SK-N-SH (cell line): Measurements from ENCODE around the gene CCDC112. TPM values are rescaled to one million over a fixed set of nuclear protein-coding genes. Genes with fewer than 3 reads are reported as not detected.

ENCODE experiments used
- CTCF ChIA-PET: fragments of 300-600, 350-600 bp; formaldehyde crosslinking; extraction: SDS; loops from one replicate; lab custom pipeline; 2021; lab: Yijun Ruan, JAX
- POLR2A ChIA-PET: fragments of 350-600 bp; sonication (Branson Sonifier 250); formaldehyde crosslinking; extraction: SDS; loops from one replicate; lab custom pipeline; 2020; ENCODE audit warnings: antibody characterized with exemption, inconsistent platforms; lab: Yijun Ruan, JAX
- DNase-seq: peaks from one replicate; pipeline ENCODE4 v3.0.0; 2012
- H2AFZ ChIP-seq: fragments of 200-600 bp; sonication (generic); 2 replicates; pipeline ENCODE4 v1.8.1; 2016; ENCODE audit warnings: antibody characterized with exemption, mild to moderate bottlenecking, low read depth
- H3F3A ChIP-seq: fragments of 200-600 bp; sonication (generic); replicated peaks from 2 replicates; pipeline ENCODE3; 2016; ENCODE audit warnings: antibody characterized with exemption, mild to moderate bottlenecking; ENCODE audit not compliant: insufficient read depth
- H3K27ac ChIP-seq, 2 experiments: fragments of 200-500 bp in 1 of 2; fragments of 200-600 bp in 1 of 2; sonication (Bioruptor generic) in 1 of 2; sonication (generic), shearing (Covaris generic) in 1 of 2; 2 replicates each; pipeline versions ENCODE4 v1.5.1 to v1.6.1; 2014 to 2016; ENCODE audit warnings: low read depth in 2 of 2, inconsistent platforms in 1 of 2, low read length in 1 of 2, mild to moderate bottlenecking in 1 of 2, mixed read lengths in 1 of 2
- H3K27me3 ChIP-seq: fragments of 200-600 bp; sonication (generic), shearing (Covaris generic); 2 replicates; pipeline ENCODE4 v1.6.1; 2016; ENCODE audit warnings: mixed run types; ENCODE audit not compliant: insufficient read depth
- H3K36me3 ChIP-seq, 2 experiments: fragments of 200-500 bp in 1 of 2; fragments of 200-600 bp in 1 of 2; sonication (Bioruptor generic) in 1 of 2; sonication (generic) in 1 of 2; replicated peaks in 1 of 2; 2 replicates each; pipeline versions ENCODE3 to v1.5.1; 2014 to 2016; ENCODE audit warnings: low read length in 1 of 2, mild to moderate bottlenecking in 1 of 2; ENCODE audit not compliant: insufficient read depth in 2 of 2, control insufficient read depth in 1 of 2
- H3K4me1 ChIP-seq, 2 experiments: fragments of 200-500 bp in 1 of 2; fragments of 200-600 bp in 1 of 2; sonication (Bioruptor generic) in 1 of 2; sonication (generic), shearing (Covaris generic) in 1 of 2; 2 replicates each; pipeline versions ENCODE4 v1.5.1 to v1.6.1; 2014 to 2016; ENCODE audit warnings: low read depth in 1 of 2, low read length in 1 of 2, mixed run types in 1 of 2; ENCODE audit not compliant: insufficient read depth in 2 of 2, control insufficient read depth in 1 of 2
- H3K4me2 ChIP-seq: fragments of 200-600 bp; sonication (generic), shearing (Covaris generic); 2 replicates; pipeline ENCODE4 v1.6.1; 2017; ENCODE audit warnings: mixed run types
- H3K4me3 ChIP-seq, 2 experiments: fragments of 200-500 bp in 1 of 2; fragments of 200-600 bp in 1 of 2; sonication (Bioruptor generic) in 1 of 2; sonication (generic), shearing (Covaris generic) in 1 of 2; 2 replicates each; pipeline versions ENCODE4 v1.5.1 to v1.8.1; 2014 to 2016; ENCODE audit warnings: low read depth in 2 of 2, inconsistent platforms in 1 of 2, low read length in 1 of 2, mild to moderate bottlenecking in 1 of 2, mixed read lengths in 1 of 2, moderate library complexity in 1 of 2
- H3K79me2 ChIP-seq: fragments of 200-600 bp; sonication (generic); 2 replicates; pipeline ENCODE4 v1.8.1; 2017; ENCODE audit warnings: mild to moderate bottlenecking; ENCODE audit not compliant: insufficient read depth
- H3K9ac ChIP-seq: fragments of 200-600 bp; sonication (generic); 2 replicates; pipeline ENCODE4 v1.6.1; 2017; ENCODE audit warnings: mixed run types
- H3K9me2 ChIP-seq: fragments of 200-600 bp; sonication (generic); 2 replicates; pipeline ENCODE4 v1.6.1; 2017; ENCODE audit warnings: mixed run types
- H3K9me3 ChIP-seq: fragments of 200-600 bp; sonication (generic); 2 replicates; pipeline ENCODE4 v1.6.1; 2017; ENCODE audit warnings: mixed run types, mild to moderate bottlenecking, moderate library complexity
- H4K20me1 ChIP-seq: fragments of 200-600 bp; sonication (generic); 2 replicates; pipeline ENCODE4 v1.6.1; 2017; ENCODE audit warnings: mild to moderate bottlenecking, mixed run types; ENCODE audit not compliant: insufficient read depth
- CHD2 ChIP-seq: fragments of 150-350 bp; IDR thresholded peaks from 2 replicates; pipeline ENCODE4 v1.6.1; 2018; ENCODE audit warnings: low read length; ENCODE audit not compliant: partially characterized antibody
- ELF1 ChIP-seq: IDR thresholded peaks from 2 replicates; pipeline ENCODE4 v1.4.0; 2012
- FOSL2 ChIP-seq: IDR thresholded peaks from 2 replicates; pipeline ENCODE4 v1.4.0; 2012; ENCODE audit warnings: low read depth, mild to moderate bottlenecking, moderate library complexity, borderline replicate concordance
- FOXJ3 ChIP-seq: sonication (generic); formaldehyde crosslinking; IDR thresholded peaks from 2 replicates; pipeline ENCODE4 v1.5.1; 2020; ENCODE audit warnings: mild to moderate bottlenecking, missing genetic modification reagents
- JUND ChIP-seq: IDR thresholded peaks from 2 replicates; pipeline ENCODE4 v1.4.0; 2012
- MEF2A ChIP-seq: IDR thresholded peaks from 2 replicates; pipeline ENCODE4 v1.4.0; 2012; ENCODE audit warnings: low read depth, borderline replicate concordance
- NRF1 ChIP-seq: IDR thresholded peaks from 2 replicates; pipeline ENCODE4 v1.6.1; 2012; ENCODE audit warnings: low read depth, mild to moderate bottlenecking, low read length
- POLR2AphosphoS5 ChIP-seq: IDR thresholded peaks from 2 replicates; pipeline ENCODE4 v1.6.1; 2012; ENCODE audit warnings: low read depth, low read length
- RAD21 ChIP-seq: IDR thresholded peaks from 2 replicates; pipeline ENCODE4 v1.6.1; 2012; ENCODE audit warnings: mild to moderate bottlenecking, low read length
- REST ChIP-seq: IDR thresholded peaks from 2 replicates; pipeline ENCODE4 v1.6.1; 2012; ENCODE audit warnings: mild to moderate bottlenecking, low read depth, low read length, moderate library complexity
- RFX5 ChIP-seq: IDR thresholded peaks from 2 replicates; pipeline ENCODE4 v1.6.1; 2012; ENCODE audit warnings: mild to moderate bottlenecking, improper control_type of control experiment, low read length
- RXRA ChIP-seq: IDR thresholded peaks from 2 replicates; pipeline ENCODE4 v1.4.0; 2012; ENCODE audit warnings: low read depth, mild to moderate bottlenecking, borderline replicate concordance
- SMC3 ChIP-seq: IDR thresholded peaks from 2 replicates; pipeline ENCODE4 v1.6.1; 2012; ENCODE audit warnings: low read depth, low read length, improper control_type of control experiment
- TCF12 ChIP-seq: IDR thresholded peaks from 2 replicates; pipeline ENCODE4 v1.4.0; 2012
- YY1 ChIP-seq: IDR thresholded peaks from 2 replicates; pipeline ENCODE4 v1.4.0; 2012; ENCODE audit warnings: low read depth, mild to moderate bottlenecking
- ZBTB33 ChIP-seq: IDR thresholded peaks from 2 replicates; pipeline ENCODE4 v1.4.0; 2012; ENCODE audit warnings: low read depth, borderline replicate concordance
- WGBS: methylation state at CpG from one replicate; pipeline ENCODE4 v1.1.6; 2017; ENCODE audit warnings: low lambda C conversion rate; 5-methylcytosine and 5-hydroxymethylcytosine counted together
- polyA plus RNA-seq, 3 experiments: library from polyadenylated mRNA; depleted of rRNA; stranded (reverse); fragments of >200 nt; gene quantifications; 2 replicates each; pipeline ENCODE4 v1.2.3, GENCODE V29; 2012
- TF ChIP-seq, protein P1 (sequence below): IDR thresholded peaks from 2 replicates; pipeline ENCODE4; 2012
- TF ChIP-seq, protein P2 (sequence below): IDR thresholded peaks from 2 replicates; pipeline ENCODE4 v1.4.0; 2012; ENCODE audit warnings: low read depth

CCDC112 gene
- polyA plus RNA-seq, 1 of the 3 experiments (the other 2 are of a cell fraction): 2.3 TPM

DNA sequence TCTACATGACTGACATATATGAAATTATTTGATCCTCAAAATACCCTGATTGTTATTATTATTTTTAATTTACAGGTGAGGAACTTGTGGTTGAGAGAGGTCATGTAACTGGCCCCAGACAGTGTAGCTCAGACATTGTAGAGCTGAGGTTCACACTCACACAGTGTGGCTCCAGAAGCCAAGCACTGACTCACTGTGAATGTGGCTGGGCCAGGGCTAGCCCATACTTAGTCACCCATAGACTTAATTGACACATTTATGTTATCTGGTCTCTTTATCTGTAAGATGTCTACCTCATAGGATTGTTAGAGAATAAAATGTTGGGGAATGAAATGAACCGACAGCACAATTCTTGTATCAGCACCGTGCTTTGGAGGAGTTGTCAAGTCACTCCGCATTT is 24.9 kb upstream of the CCDC112 start (continued):
- TF ChIP-seq, protein P1, sequence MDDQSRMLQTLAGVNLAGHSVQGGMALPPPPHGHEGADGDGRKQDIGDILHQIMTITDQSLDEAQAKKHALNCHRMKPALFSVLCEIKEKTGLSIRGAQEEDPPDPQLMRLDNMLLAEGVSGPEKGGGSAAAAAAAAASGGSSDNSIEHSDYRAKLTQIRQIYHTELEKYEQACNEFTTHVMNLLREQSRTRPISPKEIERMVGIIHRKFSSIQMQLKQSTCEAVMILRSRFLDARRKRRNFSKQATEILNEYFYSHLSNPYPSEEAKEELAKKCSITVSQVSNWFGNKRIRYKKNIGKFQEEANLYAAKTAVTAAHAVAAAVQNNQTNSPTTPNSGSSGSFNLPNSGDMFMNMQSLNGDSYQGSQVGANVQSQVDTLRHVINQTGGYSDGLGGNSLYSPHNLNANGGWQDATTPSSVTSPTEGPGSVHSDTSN: peak; percentile 11; the same call in 1 of the 2 replicates
- TF ChIP-seq CHD2 (no peak), TCF12 (0 out of 2 replicates have a peak, but pooled peaks have one; percentile 16), JUND (peak; percentile 30; the same call in 1 of the 2 replicates)

GRCh38 chr5:115320515-115320914 is 24.1 kb upstream of the CCDC112 start:
- no peaks in the 10 kb centered on the region; a peak in 2 of 4 replicates for H3K4me1 ChIP-seq
- H3F3A ChIP-seq: no peaks in the 10 kb centered on the region
- DNase-seq: no peak
- H2AFZ ChIP-seq: no peak overlapping the region
- no peaks in the 10 kb centered on the region for H3K79me2 ChIP-seq
- no peak for TF ChIP-seq NRF1
- no peak for TF ChIP-seq SMC3
- no peak for TF ChIP-seq MEF2A
- TF ChIP-seq ELF1: no peak
- TF ChIP-seq YY1: no peak
- TF ChIP-seq ZBTB33: no peak
- no peak for TF ChIP-seq JUND
- TF ChIP-seq RFX5: no peak
- TF ChIP-seq FOXJ3 (CRISPR knock-in tag): no peak
- POLR2A ChIA-PET: no interaction called here
- no peaks in the 10 kb centered on the region for H4K20me1 ChIP-seq
- H3K4me2 ChIP-seq: no peak overlapping the region
- H3K9ac ChIP-seq: no peak overlapping the region
- no peak overlapping the region for H3K27ac ChIP-seq
- no peaks in the 10 kb centered on the region for H3K27me3 ChIP-seq
- no peaks in the 10 kb centered on the region for H3K9me3 ChIP-seq
- no peak overlapping the region for H3K4me3 ChIP-seq
- no peaks in the 10 kb centered on the region for H3K36me3 ChIP-seq
- 57% methylated on average over 1 of the region's 1 CpG for WGBS
- H3K9me2 ChIP-seq: no peaks in the 10 kb centered on the region
- CTCF ChIA-PET: no interaction called here

GRCh38 chr5:115320006-115320405 is 23.6 kb upstream of the CCDC112 start:
- Histone ChIP-seq H3F3A (no peaks in the 10 kb centered on the region), H3K9me3 (no peaks in the 10 kb centered on the region), H2AFZ (no peak overlapping the region), H3K4me3 (no peak overlapping the region), H3K79me2 (no peaks in the 10 kb centered on the region), H4K20me1 (no peaks in the 10 kb centered on the region), H3K27me3 (no peaks in the 10 kb centered on the region), H3K4me2 (no peak overlapping the region), H3K9ac (no peak overlapping the region), H3K4me1 (no peaks in the 10 kb centered on the region; a peak in 2 of 4 replicates), H3K27ac (no peak overlapping the region), H3K36me3 (no peaks in the 10 kb centered on the region), H3K9me2 (no peaks in the 10 kb centered on the region)
- 90% methylated on average over 3 of the region's 3 CpGs for WGBS
- DNase-seq: no peak
- POLR2A ChIA-PET: no interaction called here
- CTCF ChIA-PET: interaction anchor here (1.0 kb wide), 1 partner anchor 10 kb away, joined by 3 read pairs; no protein-coding TSS in a partner anchor
- TF ChIP-seq CHD2 (no peak), REST (no peak), RXRA (no peak), RFX5 (no peak), ZBTB33 (no peak), RAD21 (no peak), YY1 (no peak), POLR2AphosphoS5 (no peak), FOSL2 (no peak)
- TF ChIP-seq, protein P2, sequence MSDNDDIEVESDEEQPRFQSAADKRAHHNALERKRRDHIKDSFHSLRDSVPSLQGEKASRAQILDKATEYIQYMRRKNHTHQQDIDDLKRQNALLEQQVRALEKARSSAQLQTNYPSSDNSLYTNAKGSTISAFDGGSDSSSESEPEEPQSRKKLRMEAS: no peak
